Thymus (tissue), 11 donors: ENCODE measurements around the gene LRMDA. TPM values are rescaled to one million over a fixed set of nuclear protein-coding genes. Genes with fewer than 3 reads are reported as not detected.

Experiments used
- DNase-seq, 9 donors: peaks; one replicate each; pipeline ENCODE4 v3.0.0-alpha.2; 2013; ENCODE audit warnings: low spot score in 9 of 9, low read depth in 6 of 9, missing footprints in 1 of 9
- H3K27ac ChIP-seq, 2 donors: one replicate each; pipeline ENCODE4 v1.5.1; 2013; ENCODE audit warnings: control low read depth in 1 of 2, low read depth in 1 of 2, low read length in 1 of 2, mild to moderate bottlenecking in 1 of 2, moderate library complexity in 1 of 2
- H3K27me3 ChIP-seq, 2 donors: one replicate each; pipeline ENCODE4 v1.5.1; 2013; ENCODE audit warnings: low read length in 1 of 2; ENCODE audit not compliant: control insufficient read depth in 2 of 2, insufficient read depth in 1 of 2
- H3K36me3 ChIP-seq, 2 donors: one replicate each; pipeline ENCODE4 v1.5.1; 2013; ENCODE audit warnings: low read length in 1 of 2, mild to moderate bottlenecking in 1 of 2, moderate library complexity in 1 of 2; ENCODE audit not compliant: control insufficient read depth in 2 of 2, insufficient read depth in 2 of 2
- H3K4me1 ChIP-seq, 2 donors: one replicate each; pipeline ENCODE4 v1.5.1; 2013; ENCODE audit warnings: low read length in 2 of 2; ENCODE audit not compliant: control insufficient read depth in 2 of 2, insufficient read depth in 2 of 2
- H3K4me3 ChIP-seq, 2 donors: one replicate each; pipeline ENCODE4 v1.5.1; 2013; ENCODE audit warnings: low read length in 2 of 2, control low read depth in 1 of 2, mild to moderate bottlenecking in 1 of 2
- H3K9me3 ChIP-seq, 2 donors: one replicate each; pipeline ENCODE4 v1.5.1; 2013; ENCODE audit warnings: low read length in 1 of 2, mild to moderate bottlenecking in 1 of 2; ENCODE audit not compliant: control insufficient read depth in 2 of 2, insufficient read depth in 1 of 2
- WGBS: extraction: QIAGEN DNeasy Blood & Tissue Kit; methylation state at CpG from one replicate; pipeline ENCODE4 v1.1.7; 2013; 5-methylcytosine and 5-hydroxymethylcytosine counted together
- polyA plus RNA-seq: library from polyadenylated mRNA; stranded (reverse); fragments of 200-250 nt; gene quantifications from one replicate; pipeline ENCODE4 v1.2.3, GENCODE V29; 2013
- total RNA-seq: library from RNA; stranded (reverse); fragments of 120-200 nt; gene quantifications from one replicate; pipeline ENCODE4 v1.2.4, GENCODE V29; 2013
- donor health status: healthy.

The LRMDA gene
- total and polyA plus RNA-seq, 2 donors = 2.5 to 4.6 TPM

GRCh38 chr10:76333326-76333725 is 901.9 kb downstream of the LRMDA start:
- no peak overlapping the region for H3K4me3 ChIP-seq
- H3K36me3 ChIP-seq = no peaks in the 10 kb centered on the region
- no peaks in the 10 kb centered on the region for H3K4me1 ChIP-seq
- WGBS = 91% methylated on average over 2 of the region's 2 CpGs
- H3K27me3 ChIP-seq = no peaks in the 10 kb centered on the region
- H3K27ac ChIP-seq = no peak overlapping the region
- H3K9me3 ChIP-seq = no peaks in the 10 kb centered on the region
- no peak for DNase-seq

GRCh38 chr10:76333796-76334195 is 902.4 kb downstream of the LRMDA start:
- Histone ChIP-seq H3K36me3 (no peaks in the 10 kb centered on the region), H3K4me3 (no peak overlapping the region), H3K27ac (no peak overlapping the region), H3K9me3 (no peaks in the 10 kb centered on the region), H3K27me3 (no peaks in the 10 kb centered on the region), H3K4me1 (no peaks in the 10 kb centered on the region)
- DNase-seq = no peak
- WGBS = 94% methylated on average over 4 of the region's 4 CpGs

- DNase-seq = no peak
- H3K27ac ChIP-seq = no peak overlapping the region
- H3K9me3 ChIP-seq = no peaks in the 10 kb centered on the region
- whole genome bisulfite sequencing = 91% methylated on average over 5 of the region's 5 CpGs
- no peaks in the 10 kb centered on the region for H3K4me1 ChIP-seq
- H3K27me3 ChIP-seq = no peaks in the 10 kb centered on the region
- no peaks in the 10 kb centered on the region for H3K36me3 ChIP-seq
- H3K4me3 ChIP-seq = no peak overlapping the region
Measured at GRCh38 chr10:76334255-76334654, 902.8 kb downstream of the LRMDA start.

GRCh38 chr10:76336213-76336963 is 905.0 kb downstream of the LRMDA start:
- Histone ChIP-seq H3K27ac (no peak overlapping the region), H3K27me3 (no peaks in the 10 kb centered on the region), H3K4me3 (no peak overlapping the region), H3K9me3 (no peaks in the 10 kb centered on the region), H3K36me3 (no peaks in the 10 kb centered on the region), H3K4me1 (no peaks in the 10 kb centered on the region)
- 96% methylated on average over 1 of the region's 1 CpG for WGBS
- DNase-seq = peak in 1 of 9 donors; percentile 1

GRCh38 chr10:76337641-76338040 is 906.2 kb downstream of the LRMDA start:
- Histone ChIP-seq H3K9me3 (no peaks in the 10 kb centered on the region), H3K4me1 (no peaks in the 10 kb centered on the region), H3K36me3 (no peaks in the 10 kb centered on the region), H3K27ac (no peak overlapping the region), H3K27me3 (no peaks in the 10 kb centered on the region), H3K4me3 (no peak overlapping the region)
- WGBS = 87% methylated on average over 1 of the region's 1 CpG
- DNase-seq = no peak

- H3K9me3 ChIP-seq = no peaks in the 10 kb centered on the region
- DNase-seq = no peak
- no peaks in the 10 kb centered on the region for H3K36me3 ChIP-seq
- WGBS = 96% methylated on average over 2 of the region's 2 CpGs
- no peaks in the 10 kb centered on the region for H3K4me1 ChIP-seq
- no peak overlapping the region for H3K4me3 ChIP-seq
- no peaks in the 10 kb centered on the region for H3K27me3 ChIP-seq
- no peak overlapping the region for H3K27ac ChIP-seq
Measured at GRCh38 chr10:76338187-76338586, 906.8 kb downstream of the LRMDA start.

- H3K4me3 ChIP-seq = no peak overlapping the region
- DNase-seq = no peak
- H3K27me3 ChIP-seq = no peaks in the 10 kb centered on the region
- no peaks in the 10 kb centered on the region for H3K4me1 ChIP-seq
- WGBS = 90% methylated on average over 2 of the region's 2 CpGs
- no peaks in the 10 kb centered on the region for H3K36me3 ChIP-seq
- H3K9me3 ChIP-seq = no peaks in the 10 kb centered on the region
- no peak overlapping the region for H3K27ac ChIP-seq
Measured at GRCh38 chr10:76341740-76342139, 910.3 kb downstream of the LRMDA start.

- Histone ChIP-seq H3K27me3 (no peaks in the 10 kb centered on the region), H3K27ac (no peak overlapping the region), H3K36me3 (no peaks in the 10 kb centered on the region), H3K9me3 (no peaks in the 10 kb centered on the region), H3K4me1 (no peaks in the 10 kb centered on the region), H3K4me3 (no peak overlapping the region)
- DNase-seq = no peak
Measured at GRCh38 chr10:76342996-76343395, 911.6 kb downstream of the LRMDA start.

- 95% methylated on average over 2 of the region's 2 CpGs for WGBS
- Histone ChIP-seq H3K27me3 (no peaks in the 10 kb centered on the region), H3K4me3 (no peak overlapping the region), H3K27ac (no peak overlapping the region), H3K36me3 (no peaks in the 10 kb centered on the region), H3K4me1 (no peaks in the 10 kb centered on the region), H3K9me3 (no peaks in the 10 kb centered on the region)
- no peak for DNase-seq
Measured at GRCh38 chr10:76347832-76348231, 916.4 kb downstream of the LRMDA start.
